GM12874 (cell line): ENCODE measurements around the gene CHN2.

Source experiments
- TF ChIP-seq, protein P1 (sequence below): IDR thresholded peaks from 2 replicates; pipeline ENCODE4 v1.5.1; 2011; ENCODE audit warnings: low read depth, mild to moderate bottlenecking, control low read depth, low read length, moderate library complexity; ENCODE audit not compliant: insufficient read depth

Gene CHN2

DNA sequence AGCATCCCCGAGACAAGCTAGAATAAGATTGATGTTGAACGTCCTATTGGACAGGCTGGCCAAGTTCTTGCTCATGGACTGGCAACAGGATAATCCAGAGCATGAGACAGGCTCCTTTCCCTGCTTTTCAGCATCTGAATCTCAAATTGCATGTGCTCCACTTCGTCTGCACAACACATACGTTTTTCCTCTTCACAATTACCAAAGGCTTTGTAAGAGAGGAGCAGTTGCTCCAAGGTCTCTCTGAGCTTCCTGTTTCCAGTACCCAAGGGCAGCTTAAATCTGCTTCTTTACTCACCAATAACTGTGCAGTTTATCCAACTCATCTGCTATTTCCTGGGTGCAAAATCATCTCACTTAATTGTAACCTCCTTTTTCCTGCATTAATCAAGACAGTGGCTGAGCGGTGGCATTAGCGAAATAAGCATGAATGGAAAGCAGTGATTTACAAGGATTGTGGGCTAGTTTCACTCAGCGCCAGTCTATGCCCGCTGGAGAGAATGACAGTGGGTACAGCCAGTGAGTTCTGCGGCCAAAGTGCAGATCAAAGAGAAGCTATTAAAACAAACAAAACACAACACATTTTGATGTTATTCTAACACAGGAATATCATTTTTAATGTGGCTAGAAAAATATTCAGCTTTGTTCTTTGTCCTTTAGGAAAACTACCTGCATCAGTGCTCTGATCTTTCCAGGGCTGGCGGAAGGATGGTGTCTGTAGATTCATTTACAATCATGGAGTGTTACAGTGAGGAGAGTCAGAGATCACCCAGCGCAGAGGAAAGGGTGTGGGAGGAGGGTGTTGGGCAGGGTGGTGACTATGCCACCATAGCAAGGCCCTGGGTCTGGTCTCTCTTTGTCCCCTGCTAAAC lies 79.8 kb downstream of the CHN2 start:
- TF ChIP-seq, protein P1, sequence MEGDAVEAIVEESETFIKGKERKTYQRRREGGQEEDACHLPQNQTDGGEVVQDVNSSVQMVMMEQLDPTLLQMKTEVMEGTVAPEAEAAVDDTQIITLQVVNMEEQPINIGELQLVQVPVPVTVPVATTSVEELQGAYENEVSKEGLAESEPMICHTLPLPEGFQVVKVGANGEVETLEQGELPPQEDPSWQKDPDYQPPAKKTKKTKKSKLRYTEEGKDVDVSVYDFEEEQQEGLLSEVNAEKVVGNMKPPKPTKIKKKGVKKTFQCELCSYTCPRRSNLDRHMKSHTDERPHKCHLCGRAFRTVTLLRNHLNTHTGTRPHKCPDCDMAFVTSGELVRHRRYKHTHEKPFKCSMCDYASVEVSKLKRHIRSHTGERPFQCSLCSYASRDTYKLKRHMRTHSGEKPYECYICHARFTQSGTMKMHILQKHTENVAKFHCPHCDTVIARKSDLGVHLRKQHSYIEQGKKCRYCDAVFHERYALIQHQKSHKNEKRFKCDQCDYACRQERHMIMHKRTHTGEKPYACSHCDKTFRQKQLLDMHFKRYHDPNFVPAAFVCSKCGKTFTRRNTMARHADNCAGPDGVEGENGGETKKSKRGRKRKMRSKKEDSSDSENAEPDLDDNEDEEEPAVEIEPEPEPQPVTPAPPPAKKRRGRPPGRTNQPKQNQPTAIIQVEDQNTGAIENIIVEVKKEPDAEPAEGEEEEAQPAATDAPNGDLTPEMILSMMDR, result no peak

- TF ChIP-seq, protein P1, result no peak
Measured at GRCh38 chr7:29275018-29275318, 80.4 kb downstream of the CHN2 start.

GRCh38 chr7:29275493-29275892 lies 80.9 kb downstream of the CHN2 start:
- TF ChIP-seq, protein P1, result no peak

DNA sequence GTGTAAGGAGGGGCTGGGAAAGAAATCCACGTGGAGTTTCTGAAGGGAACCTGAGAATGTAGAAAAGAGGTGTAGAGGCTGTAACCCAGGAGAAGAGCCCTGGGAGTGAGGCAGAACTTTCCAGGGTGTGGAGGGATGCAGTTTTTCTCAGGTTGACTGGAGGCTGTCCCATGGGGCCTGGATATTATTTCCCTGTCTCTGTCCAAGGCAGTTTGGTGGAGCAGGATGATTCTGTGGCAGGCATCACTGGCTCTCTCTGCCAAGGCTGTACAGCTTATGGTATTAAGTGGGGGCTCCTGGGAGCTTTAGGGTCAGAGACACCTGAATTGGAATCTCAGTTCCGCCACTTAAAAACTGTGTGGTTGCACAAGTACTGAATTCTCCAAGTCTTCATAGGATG lies 81.6 kb downstream of the CHN2 start:
- TF ChIP-seq, protein P1, result no peak

GRCh38 chr7:29276806-29277205 lies 82.2 kb downstream of the CHN2 start:
- TF ChIP-seq, protein P1, result no peak

GRCh38 chr7:29277436-29278215 lies 83.1 kb downstream of the CHN2 start:
- TF ChIP-seq, protein P1, result no peak

DNA sequence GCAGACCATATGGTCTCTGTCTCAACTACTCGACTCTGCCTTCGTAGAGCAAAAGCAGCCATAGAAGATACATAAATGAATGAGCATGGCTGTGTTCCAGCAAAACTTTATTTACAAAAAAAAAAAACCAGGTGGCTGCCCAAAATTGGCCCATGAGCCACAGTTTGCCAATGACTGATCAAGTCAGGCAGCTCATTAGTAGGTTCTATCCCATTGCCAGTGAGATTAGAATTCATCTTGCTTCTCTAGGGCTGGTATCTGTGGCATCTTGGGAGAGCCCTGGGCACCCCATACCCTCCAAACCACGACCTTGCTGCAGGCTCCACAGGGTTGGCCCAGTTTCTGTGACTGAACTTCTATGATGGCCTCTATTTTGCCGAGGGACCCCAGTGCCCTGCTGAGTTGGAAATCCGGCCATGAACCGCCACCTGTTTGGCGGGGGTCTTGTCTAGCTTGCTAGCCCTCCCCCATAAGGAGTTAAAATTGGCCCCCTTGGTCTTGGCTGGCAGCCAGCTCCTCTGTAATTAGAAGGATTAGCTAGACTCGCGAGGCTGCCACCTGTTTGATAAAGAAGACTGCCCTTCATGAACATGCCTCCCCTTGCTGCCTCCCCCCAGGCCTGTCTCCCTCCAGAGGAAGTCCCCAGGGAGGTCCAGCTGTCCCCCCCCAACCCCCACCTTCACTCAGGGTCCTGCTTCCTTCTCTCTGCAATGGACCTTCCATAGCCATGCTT lies 83.9 kb downstream of the CHN2 start:
- TF ChIP-seq, protein P1, result no peak
